ENCODE results near the gene HOXB7. TPM values are rescaled to one million over a fixed set of nuclear protein-coding genes. Genes with fewer than 3 reads are reported as not detected.

The HOXB7 gene
- polyA plus RNA-seq, 3 donors: 1.6 to 18.1 (median 14.6) TPM

DNA sequence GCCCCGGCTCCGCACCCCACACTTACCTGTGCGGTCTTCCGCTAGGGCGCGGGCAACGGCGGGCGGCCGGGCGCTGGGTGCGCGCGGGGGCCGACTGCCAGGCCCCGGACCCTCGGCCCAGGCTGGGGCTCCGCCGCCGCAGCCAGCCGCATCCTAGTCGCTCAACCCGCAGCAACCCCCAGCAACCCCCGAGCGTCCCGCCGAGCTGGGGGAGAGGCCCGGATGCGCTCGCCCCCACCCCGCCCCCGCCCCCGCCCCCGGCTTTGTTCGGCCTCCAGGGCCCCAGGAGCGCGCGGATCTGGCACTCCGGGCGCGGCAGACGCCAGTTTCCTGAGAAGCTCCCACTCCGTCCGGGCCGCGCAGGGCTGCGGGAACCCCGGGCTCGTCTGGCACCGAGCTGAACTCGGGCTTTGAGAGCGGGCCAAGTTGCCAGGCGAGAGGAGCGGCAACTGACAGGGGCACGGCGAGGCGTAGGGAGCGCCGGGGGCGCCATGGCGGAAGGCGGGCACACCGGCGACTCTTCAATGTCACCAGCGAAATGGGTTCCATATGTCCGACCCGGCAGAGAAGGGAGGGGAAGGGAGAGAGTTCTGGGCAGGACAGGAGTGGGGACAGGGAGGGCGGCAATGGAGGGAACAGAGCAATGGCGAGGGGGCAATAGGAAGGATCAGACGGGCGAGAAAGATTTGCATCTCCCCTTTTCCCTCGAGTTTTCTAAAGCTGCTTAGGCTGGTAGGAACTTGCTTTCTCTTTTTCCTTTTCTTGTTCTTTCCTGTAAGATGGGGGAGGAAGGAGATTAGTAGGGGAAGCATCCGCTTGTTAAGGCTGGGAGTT is 46.4 kb downstream of the HOXB7 start:
- H3K27ac ChIP-seq (ENCODE audit: low read depth, low read length): peak overlapping the region; percentile 31
- 7 to 15% (median 10%) methylated on average over 50 to 73 of the region's 73 CpGs for WGBS, 3 donors

DNA sequence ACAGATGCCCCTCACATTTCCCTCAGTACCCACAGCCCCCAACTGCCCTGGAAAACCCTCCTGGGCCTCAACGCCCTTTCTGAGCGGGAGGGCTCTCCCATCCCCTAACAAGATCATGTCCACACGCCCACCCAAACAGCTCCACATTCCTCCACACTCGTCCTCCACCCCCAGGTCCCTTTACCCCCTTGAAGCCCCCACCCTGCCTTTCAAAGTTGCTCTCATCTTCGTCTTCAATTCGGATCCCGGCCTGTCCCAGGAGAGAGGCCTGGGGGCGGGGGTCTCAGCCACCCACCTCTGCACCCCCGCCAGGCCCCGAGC is 47.0 kb downstream of the HOXB7 start:
- WGBS, 3 donors: 12 to 51% (median 46%) methylated on average over 6 to 10 of the region's 10 CpGs
- no peak overlapping the region for H3K27ac ChIP-seq (ENCODE audit: low read depth, low read length)

DNA sequence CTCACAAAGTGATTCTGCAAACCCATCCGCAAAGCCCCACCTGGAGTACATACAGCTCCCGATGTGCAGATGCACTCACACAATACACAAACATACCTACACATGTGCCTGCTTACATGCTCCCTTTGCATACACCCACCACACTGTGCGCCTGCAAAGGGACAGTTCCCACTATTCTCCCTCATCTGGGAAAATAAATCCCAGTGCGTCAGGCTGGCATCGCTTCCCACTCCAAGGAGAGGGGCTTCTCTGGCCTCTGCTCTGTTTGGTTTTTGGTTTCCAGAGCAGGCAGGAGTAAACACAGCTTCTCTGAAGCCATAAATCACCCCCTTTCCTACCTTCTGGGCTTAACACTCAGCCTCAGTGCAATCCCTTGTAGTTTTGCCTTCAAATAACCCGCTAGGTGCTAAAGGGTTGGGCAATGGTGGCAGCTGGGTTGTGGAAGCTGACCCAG is 47.4 kb downstream of the HOXB7 start:
- 51 to 78% (median 76%) methylated on average over 6 of the region's 6 CpGs for WGBS, 3 donors
- no peak overlapping the region for H3K27ac ChIP-seq (ENCODE audit: low read depth, low read length)

DNA sequence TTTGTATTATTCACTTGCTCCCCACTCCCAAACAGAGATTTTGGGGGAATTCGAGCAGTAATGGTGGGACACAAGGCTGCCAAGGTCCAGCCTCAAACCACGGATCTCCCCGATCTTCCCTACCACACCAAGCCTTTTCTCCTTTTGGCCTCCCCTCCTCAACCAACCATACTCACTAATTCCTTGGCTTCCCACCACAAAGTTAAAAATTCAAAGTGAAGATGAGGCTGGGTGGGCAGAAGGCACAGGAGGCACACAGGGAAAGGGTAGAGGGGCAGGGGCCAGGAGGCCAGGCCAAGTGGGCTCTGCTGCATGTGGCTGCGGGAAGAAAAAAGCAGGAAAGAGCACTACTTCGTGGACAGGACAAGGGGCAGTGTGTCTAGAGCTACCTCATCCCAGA is 47.9 kb downstream of the HOXB7 start:
- H3K27ac ChIP-seq (ENCODE audit: low read depth, low read length): no peak overlapping the region
- 36 to 68% (median 65%) methylated on average over 5 of the region's 5 CpGs for WGBS, 3 donors

DNA sequence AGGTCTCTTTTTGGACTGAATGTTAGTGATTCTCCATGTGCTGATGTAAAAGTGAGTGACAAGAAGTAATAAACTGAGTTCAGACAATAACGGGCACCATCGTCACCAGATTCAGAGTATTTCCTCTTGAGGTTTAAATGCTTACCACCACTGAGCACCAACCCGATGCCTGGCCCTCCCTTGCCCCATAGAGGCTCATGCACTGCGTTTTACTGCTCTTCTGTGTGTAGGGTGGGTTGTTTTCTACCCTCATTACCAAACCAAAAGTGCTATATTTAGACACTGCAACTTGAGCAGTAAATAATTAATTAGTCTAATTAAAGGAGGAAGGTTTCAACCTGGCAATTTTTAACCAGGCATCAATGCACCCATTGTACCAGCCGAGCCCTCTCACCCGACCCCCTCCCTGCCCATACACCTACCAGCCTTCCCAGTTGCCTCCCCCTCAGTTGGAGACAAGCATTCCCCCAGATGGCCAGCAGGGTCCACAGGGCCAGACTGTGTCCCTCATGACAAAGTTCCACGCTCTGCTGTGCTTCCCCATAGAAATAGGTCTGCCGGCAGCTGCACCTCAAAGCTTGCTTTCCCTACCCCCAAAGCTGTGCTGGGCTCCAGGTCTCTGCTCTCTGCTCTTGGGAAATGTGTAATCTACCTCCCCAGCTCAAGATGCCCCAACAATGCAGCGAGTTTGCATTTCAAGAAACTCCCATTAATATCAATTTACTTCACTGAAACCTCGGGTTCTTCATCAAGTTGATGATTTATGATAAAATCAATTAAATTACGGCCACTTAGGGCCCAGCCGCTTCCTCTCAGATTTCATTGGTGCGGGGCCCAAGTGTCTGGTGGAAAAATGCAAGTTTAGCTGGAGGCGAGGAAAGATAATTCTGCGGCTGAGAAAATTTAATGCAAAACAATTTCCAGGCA is 48.7 kb downstream of the HOXB7 start:
- H3K27ac ChIP-seq (ENCODE audit: low read depth, low read length): no peak overlapping the region
- WGBS, 3 donors: 29 to 66% (median 60%) methylated on average over 15 of the region's 15 CpGs

DNA sequence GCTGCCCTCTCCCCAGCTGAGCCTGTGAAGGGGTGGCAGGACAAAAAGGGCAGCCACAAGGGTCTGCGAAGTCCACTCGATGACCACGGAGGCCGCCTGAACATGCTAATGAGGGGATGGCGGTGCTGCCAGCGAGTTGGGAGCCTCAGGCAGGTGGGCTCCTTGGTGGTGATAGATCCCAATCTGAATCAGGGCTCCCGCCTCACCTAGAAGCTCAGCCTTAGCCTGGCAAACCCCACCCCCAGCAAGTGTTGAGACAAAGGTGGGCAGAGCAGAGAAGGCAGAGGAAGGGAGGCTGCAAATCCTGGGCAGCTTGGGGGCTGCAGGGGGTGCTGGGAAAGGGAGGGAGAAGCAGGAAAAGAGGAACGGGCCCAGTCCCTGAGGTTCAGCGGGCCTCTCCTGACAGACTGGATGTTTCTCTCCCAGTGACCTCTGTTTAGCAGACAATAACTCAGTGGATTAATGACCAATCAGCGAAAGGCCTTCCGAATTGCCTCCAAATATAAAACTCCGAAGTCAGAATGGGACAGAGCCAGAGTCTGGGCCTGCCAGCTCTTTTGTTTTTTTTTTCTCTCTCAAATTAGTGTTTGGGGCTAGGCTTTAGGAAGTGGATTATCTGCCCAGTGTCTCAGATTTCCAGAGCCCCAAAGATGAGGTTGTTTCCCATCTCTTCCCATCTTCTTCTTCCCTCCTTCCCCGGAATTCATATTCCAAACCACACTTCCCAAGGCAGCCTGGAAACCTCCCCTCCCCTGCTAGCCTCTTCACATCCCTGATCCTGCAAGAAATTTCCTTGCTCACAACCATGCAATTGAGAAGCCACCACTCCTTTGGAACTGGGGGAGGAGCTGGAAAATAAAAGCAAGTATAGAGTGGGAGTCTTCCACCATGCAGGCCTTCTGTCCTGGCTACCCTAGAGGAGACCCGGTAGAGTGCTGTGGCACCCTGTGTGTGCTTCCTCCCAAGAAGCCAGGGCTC is 50.7 kb downstream of the HOXB7 start:
- H3K27ac ChIP-seq (ENCODE audit: low read depth, low read length): no peak overlapping the region
- WGBS, 3 donors: 51 to 63% (median 58%) methylated on average over 14 of the region's 14 CpGs

DNA sequence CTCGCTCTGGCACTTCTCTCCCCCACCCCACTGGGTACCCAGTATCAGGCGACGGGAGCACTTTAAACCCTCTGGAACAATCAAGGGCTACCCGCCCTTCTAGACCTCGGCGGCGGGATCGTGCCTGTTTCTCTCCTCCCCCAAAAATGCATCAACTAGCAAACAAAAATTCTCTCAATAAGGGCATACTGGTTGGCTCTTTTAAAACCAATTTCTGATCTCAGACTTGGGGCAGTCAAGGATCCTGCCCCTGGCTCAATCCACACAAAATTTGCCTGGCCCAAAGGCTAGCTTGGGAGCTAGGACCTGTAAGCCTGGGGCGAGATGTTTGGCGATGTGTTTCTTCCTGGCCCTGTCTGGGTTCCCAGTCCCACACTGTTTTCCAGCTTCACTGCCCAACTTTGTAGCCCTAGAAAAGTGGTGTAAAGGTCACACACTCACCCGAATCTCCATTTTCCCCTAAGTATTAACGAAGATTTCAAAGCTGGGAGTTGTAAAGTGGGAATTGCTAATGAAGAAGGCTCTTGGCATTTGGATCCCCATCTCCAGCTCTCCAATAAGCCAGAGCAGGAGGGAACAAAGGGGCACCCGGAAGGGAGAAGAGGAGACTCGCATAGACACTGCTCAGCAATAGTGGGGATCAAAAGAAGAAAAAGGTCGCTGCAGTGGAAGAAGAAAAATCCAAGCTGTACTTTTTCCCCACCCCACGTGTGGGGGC is 51.5 kb downstream of the HOXB7 start:
- H3K27ac ChIP-seq (ENCODE audit: low read depth, low read length): no peak overlapping the region
- WGBS, 3 donors: 39 to 70% (median 67%) methylated on average over 16 of the region's 16 CpGs

DNA sequence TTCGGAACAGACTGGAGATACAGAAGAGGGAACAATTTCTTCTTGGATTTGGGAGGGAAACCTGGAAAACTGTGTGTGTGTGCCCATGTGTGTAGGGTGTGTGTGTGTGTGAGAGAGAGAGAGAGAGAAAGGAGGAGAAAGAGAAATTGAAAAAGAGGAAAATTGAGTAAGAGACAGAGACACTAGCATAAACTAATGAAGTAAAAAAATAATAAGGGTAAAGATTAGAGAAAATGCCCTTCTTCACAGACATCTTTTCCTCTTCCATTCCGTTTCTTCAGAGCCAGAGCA is 52.0 kb downstream of the HOXB7 start:
- no peak overlapping the region for H3K27ac ChIP-seq (ENCODE audit: low read depth, low read length)
- 56 to 80% (median 70%) methylated on average over 2 of the region's 2 CpGs for WGBS, 3 donors

DNA sequence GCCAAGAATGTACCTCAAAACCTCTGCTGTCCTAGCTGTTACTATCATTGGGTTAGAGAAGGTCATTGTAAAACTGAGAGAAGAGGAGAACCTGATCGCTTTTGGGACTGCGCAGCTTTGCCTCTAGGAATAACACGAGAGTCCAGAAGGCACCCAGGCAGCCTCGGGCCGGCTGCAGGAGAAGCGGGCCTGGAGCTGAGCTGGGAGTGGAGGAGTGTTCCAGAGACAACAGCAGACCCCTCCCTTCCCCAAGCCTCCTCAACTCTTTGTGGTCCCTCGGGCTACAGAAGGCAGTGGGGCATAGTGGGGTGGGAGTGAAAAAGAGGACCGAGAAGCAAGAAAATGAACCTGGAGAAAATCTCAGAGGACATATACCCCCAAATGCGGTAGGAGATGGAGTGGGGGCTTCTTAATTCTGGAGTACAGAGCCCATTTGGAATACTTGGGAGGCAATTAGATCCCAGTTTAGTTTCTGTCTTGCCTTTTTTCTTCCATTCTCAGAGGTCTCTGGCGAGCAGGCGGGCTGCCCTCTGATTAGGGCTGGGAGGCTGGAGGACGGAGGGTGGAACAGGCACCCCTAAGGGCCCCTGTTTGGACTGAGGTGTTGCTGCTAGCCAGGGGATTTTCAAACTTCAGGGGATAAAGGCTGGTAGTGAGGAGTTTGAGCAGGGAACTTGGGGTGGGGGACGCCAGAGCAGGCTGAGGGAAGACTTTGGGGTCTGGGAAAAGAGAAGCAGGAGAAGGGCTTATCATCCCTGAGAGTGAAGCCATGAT is 52.6 kb downstream of the HOXB7 start:
- no peak overlapping the region for H3K27ac ChIP-seq (ENCODE audit: low read depth, low read length)
- 40 to 64% (median 64%) methylated on average over 13 of the region's 13 CpGs for WGBS, 3 donors

Other genes starting within 250 kb of the HOXB7 start
- 1 to 10 TPM in 1 of 3 donors, under 1 TPM in 1, not detected in 1; 0.77 to 1.4 TPM for gene SKAP1, start 180.8 kb downstream of the HOXB7 start, polyA plus RNA-seq
- gene HOXB1, start 80.0 kb downstream of the HOXB7 start, polyA plus RNA-seq: under 1 TPM in 1 of 3 donors, not detected in 2; 0.45 TPM
- gene HOXB2, start 65.9 kb downstream of the HOXB7 start, polyA plus RNA-seq: 10 to 100 TPM in 2 of 3 donors, 1 to 10 TPM in 1; 5.0 to 33.9 (median 24.3) TPM
- 1 to 10 TPM; 1.1 to 5.4 (median 3.6) TPM for gene HOXB4, start 32.7 kb downstream of the HOXB7 start, polyA plus RNA-seq
- gene HOXB3, start 20.8 kb downstream of the HOXB7 start, polyA plus RNA-seq: 10 to 100 TPM in 1 of 3 donors, 1 to 10 TPM in 2; 2.6 to 10.2 (median 9.6) TPM
- gene HOXB5, start 17.2 kb downstream of the HOXB7 start, polyA plus RNA-seq: 1 to 10 TPM in 2 of 3 donors, under 1 TPM in 1; 0.59 to 3.9 (median 2.2) TPM
- 10 to 100 TPM in 2 of 3 donors, 1 to 10 TPM in 1; 1.8 to 14.7 (median 10.4) TPM for gene HOXB6, start 6.0 kb downstream of the HOXB7 start, polyA plus RNA-seq
- gene HOXB8, start 4.3 kb upstream of the HOXB7 start, polyA plus RNA-seq: 1 to 10 TPM in 2 of 3 donors, under 1 TPM in 1; 0.76 to 8.3 (median 6.9) TPM
- gene HOXB9, start 15.3 kb upstream of the HOXB7 start, polyA plus RNA-seq: 1 to 10 TPM in 1 of 3 donors, under 1 TPM in 2; 0.15 to 1.0 (median 0.97) TPM
- not detected for gene PRAC1, start 111.5 kb upstream of the HOXB7 start, polyA plus RNA-seq
- not detected for gene PRAC2, start 112.2 kb upstream of the HOXB7 start, polyA plus RNA-seq
- not detected for gene HOXB13, start 117.7 kb upstream of the HOXB7 start, polyA plus RNA-seq
- gene TTLL6, start 206.2 kb upstream of the HOXB7 start, polyA plus RNA-seq: under 1 TPM; 0.21 to 0.31 (median 0.22) TPM
- 100 to 1,000 TPM in 1 of 3 donors, 10 to 100 TPM in 2; 47.7 to 118 (median 96.0) TPM for gene CALCOCO2, start 220.0 kb upstream of the HOXB7 start, polyA plus RNA-seq

Data from adipose tissue (tissue), 3 donors.